GM12801 (cell line): ENCODE measurements around the gene RAD50.

Experiments
- CTCF ChIP-seq: IDR thresholded peaks from one replicate; pipeline ENCODE4 v1.5.1; 2011; ENCODE audit warnings: control low read depth; ENCODE audit not compliant: insufficient read length; ENCODE audit errors: extremely low read depth

The RAD50 gene

DNA sequence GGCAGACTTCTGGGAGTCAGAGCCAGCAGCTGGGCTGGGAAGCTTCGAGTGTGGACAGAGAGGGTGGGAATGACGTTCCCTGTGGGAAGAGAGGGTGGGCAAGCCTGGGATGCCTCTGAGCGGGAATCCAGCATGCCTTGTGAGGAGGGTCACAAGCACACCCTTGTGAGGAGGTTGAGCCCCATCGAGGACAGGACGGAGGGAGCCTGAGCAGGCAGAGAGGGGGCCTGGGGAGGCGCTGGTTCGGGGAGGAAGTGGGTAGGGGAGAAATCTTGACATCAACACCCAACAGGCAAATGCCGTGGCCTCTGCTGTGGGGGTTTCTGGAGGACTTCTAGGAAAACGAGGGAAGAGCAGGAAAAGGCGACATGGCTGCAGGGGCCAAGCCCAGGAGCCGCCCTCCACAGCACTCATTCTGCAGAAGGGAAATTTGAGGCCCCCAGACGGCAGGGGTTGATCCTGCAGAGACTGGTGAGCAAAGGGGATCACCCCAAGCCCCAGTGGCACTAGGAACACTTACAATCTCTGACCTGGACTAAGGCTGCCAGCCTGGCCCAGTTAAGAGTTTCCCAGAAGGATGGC, 100.1 kb downstream of the RAD50 start:
- TF ChIP-seq CTCF = no peak

GRCh38 chr5:132657676-132658380, 101.1 kb downstream of the RAD50 start, which contains the start of gene IL13:
TSS of gene IL13 (plus strand) at chr5:132658173. CDS start at chr5:132658187, 14 bp downstream.
- no peak for TF ChIP-seq CTCF

DNA sequence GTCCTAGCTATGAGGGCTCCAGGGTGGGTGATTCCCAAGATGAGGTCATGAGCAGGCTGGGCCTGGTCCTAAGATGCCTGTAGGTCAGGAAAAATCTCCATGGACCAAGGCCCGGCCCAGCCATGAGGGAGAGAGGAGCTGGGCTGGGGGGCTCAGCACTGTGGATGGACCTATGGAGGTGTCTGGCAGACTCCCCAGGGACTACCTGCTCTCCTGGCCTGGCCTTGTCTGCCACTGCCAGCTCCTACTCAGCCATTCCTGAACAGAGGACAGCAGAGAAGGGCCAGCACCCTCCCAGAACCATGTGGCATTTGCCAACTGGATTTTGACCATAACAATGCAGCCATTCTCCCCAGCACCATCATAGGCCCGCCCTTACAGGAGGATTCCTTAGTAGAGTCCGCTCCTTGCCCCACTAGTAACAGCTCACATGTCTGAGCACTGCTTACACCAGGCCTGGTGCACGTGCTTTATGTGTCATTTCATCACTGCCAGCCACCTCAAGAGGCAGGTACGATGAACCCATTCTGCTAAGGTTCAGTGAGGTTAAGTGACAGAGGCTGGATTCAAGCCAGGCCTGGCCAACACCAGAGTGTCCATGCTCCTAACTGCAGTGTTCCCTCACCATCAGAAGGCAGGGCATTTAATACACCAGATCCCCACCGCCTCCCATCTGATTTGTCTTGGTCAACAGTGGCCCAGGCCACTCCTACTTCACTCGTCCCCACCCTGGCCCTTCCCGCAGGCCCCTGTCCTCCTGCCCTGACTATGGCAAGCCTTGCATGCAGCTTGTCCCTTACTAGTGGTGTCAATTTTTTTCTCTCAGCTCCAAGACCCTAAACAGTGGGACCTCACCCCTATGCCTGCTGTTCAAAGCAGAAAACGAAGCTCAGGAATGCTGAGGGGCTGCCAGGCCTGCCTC, 101.9 kb downstream of the RAD50 start:
- no peak for TF ChIP-seq CTCF

DNA sequence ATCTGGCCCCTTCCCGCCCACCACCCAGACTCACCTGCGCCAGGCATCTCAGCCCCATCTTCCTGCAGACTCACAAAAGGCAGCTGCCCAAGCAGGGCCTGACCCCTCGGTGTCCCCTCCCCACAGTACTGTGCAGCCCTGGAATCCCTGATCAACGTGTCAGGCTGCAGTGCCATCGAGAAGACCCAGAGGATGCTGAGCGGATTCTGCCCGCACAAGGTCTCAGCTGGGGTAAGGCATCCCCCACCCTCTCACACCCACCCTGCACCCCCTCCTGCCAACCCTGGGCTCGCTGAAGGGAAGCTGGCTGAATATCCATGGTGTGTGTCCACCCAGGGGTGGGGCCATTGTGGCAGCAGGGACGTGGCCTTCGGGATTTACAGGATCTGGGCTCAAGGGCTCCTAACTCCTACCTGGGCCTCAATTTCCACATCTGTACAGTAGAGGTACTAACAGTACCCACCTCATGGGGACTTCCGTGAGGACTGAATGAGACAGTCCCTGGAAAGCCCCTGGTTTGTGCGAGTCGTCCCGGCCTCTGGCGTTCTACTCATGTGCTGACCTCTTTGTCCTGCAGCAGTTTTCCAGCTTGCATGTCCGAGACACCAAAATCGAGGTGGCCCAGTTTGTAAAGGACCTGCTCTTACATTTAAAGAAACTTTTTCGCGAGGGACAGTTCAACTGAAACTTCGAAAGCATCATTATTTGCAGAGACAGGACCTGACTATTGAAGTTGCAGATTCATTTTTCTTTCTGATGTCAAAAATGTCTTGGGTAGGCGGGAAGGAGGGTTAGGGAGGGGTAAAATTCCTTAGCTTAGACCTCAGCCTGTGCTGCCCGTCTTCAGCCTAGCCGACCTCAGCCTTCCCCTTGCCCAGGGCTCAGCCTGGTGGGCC, 103.1 kb downstream of the RAD50 start:
- TF ChIP-seq CTCF = no peak

- no peak for TF ChIP-seq CTCF
These were observed 104.6 kb downstream of the RAD50 start for GRCh38 chr5:132661231-132662003.

GRCh38 chr5:132662004-132662401, 105.2 kb downstream of the RAD50 start:
- TF ChIP-seq CTCF = no peak
